Fibroblast of peridontal ligament (primary cell): ENCODE measurements around the gene PARD6A.

Experiments
- DNase-seq: peaks from one replicate; pipeline ENCODE4 v3.0.0-alpha.2; 2010; ENCODE audit errors: extremely low read depth

Gene PARD6A

DNA sequence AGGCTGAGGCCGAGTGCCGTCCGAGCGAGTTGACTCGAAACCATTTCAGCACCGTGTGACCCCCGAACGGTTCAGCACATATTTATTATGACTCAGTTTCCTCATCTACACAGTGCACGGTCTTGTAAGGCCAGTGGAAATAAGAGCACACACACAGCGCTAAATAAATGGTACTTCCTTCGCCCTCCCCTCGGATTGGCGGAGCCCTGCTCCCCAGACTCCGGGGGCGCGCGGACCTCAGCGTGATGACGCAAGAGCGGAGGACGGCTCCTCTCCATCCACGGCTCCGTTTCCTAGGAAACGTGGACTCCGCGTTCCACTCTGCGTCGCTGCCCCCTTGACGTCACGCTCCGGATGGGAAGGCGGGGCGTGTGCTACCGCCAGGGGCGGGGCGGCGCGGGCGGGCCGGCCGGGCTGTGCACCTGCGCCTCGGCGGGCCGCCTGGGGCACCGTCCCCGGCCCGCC, at the start of gene PARD6A:
Gene PARD6A, plus strand, starts transcription at position 397 of the 465 bp plus-strand sequence. CDS start 79 bp downstream, outside the sequence.
- peak; percentile 94 for DNase-seq

GRCh38 chr16:67613808-67614207, 47.0 kb upstream of the PARD6A start:
- no peak for DNase-seq

DNA sequence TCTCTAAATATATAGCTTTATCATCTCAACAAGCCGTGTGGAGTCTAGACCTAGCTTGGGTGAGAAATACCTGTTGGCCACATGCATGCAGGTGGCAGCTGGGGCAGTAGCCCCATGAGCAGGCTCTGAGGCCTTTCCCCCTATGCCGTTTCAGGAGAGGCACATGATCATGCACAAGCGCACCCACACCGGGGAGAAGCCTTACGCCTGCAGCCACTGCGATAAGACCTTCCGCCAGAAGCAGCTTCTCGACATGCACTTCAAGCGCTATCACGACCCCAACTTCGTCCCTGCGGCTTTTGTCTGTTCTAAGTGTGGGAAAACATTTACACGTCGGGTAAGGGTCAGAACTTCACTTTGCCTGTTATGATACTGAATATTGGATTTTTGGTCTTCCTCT, 32.5 kb upstream of the PARD6A start:
- DNase-seq: no peak

DNA sequence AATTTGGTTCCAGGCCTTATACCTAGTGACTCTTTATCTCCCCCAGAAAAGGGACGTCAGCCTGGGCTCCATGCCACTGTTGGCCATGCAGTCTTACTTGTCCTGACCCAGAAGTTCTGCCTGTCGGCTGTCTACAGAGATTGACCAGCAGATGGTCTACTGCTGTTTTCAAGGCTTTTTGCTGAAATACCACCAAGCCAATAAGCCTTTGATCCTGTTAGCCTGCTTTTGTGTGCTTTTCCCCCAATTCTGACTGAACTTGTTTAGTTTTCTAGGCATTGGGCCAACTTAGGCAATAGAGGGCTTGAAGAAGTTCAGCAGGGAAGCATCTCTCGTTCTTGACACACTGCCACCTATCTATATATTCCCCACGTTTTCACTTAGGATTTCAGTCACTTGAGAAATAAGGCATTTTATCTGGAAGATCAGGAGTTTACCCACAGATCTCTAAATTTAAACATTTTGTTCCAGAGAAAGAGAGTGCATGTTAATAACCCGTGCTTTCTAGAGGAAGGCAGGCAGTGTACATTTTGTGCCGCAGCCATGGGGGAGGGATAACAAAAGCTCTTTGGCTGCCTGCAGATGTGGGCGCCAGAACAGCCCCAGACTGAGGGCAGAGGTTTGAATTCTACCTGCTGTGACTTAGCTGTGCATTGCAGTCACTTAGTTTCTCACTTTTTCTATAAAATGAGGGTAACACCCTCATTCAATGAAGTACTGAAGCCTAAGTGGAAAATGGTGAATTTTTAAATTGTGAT, 28.2 kb upstream of the PARD6A start:
- peak; percentile 55 for DNase-seq

DNA sequence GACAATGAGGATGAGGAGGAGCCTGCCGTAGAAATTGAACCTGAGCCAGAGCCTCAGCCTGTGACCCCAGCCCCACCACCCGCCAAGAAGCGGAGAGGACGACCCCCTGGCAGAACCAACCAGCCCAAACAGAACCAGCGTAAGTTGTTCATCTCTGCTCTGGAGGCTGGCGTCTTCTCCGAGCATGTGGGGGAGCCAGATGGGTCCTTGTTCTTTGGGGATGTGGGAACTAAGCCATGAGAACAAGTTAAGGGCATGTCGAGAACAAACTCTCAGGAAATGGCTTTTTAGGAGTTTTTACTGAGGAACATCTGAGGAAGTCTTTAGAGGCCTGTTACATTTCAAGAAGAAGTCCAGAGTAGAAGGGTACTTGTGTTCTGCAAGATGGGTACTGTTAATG, 24.0 kb upstream of the PARD6A start:
- DNase-seq: no peak

- no peak for DNase-seq
Observed at GRCh38 chr16:67637625-67638024, 23.1 kb upstream of the PARD6A start.

DNA sequence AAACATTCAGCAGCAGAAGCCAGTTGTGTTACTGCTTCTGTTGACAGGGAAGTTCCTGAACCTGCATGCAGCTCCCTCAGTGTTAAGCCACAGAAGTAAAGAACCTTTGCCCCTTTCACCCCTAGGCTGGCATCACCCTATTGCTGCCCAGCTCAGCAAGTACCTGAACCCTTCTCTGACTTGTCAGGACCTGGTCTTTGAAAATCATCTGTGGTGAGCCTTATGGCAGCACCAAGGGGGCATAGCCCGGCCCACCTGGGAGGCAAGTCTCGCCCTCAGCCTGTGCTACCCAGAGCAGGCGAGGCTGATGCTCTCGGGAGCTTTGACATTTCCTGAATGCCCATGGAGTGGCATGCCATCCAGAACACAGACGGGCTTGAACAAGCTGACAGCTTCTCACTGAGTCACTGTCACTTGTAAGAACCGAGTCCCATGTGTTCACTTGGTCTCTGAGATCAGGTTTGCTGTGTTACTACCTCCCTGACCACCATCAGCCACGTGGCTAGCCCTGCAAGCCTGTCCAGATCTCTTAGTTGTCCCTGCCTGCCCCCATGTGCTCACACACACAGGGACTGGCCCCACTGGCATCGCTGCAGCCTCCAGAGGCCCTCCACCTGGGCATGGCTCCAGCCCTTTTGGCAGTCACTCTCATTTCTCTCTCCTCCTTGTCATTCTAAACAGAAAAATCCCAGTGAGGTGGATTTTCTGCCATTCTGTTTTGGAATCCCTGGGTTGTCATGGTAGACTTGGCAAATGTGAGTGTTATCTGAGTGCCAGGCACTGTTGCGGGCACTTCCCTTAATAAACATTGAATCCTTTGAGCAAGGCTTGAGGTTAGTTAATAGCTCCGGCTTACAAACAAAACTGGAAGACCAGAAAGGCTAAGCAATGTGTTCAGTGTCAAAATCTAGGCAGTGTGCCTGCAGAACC, 18.7 kb upstream of the PARD6A start:
- DNase-seq: peak; percentile 65

GRCh38 chr16:67644038-67644437, 16.7 kb upstream of the PARD6A start:
- DNase-seq: no peak

- no peak for DNase-seq
Observed at GRCh38 chr16:67645397-67646121, 15.2 kb upstream of the PARD6A start.

DNA sequence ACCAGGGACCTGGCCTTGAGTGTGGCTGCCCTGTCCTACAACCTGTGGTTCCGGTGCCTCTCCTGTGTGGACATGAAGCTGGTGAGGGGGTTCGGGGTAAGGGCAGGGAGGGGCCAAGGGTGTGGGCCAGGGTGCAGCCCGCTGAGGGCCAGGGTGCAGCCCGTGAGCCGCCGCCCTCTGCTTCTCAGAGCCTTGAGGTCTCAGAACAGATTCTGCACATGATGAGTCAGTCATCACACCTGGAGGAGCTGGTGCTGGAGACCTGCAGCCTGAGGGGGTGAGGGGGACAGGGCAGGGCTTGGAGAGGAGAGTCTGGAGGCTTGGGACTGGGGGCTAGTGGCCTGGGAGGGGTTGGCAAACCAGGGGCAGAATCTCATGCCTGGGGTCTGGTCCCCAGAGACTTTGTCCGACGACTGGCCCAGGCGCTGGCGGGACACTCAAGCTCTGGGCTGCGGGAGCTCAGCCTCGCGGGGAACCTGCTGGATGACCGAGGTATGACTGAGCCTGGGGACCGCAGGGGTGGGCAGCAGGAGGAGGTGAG, 13.6 kb upstream of the PARD6A start:
- no peak for DNase-seq

- DNase-seq: no peak
Observed at GRCh38 chr16:67647681-67648080, 13.1 kb upstream of the PARD6A start.

DNA sequence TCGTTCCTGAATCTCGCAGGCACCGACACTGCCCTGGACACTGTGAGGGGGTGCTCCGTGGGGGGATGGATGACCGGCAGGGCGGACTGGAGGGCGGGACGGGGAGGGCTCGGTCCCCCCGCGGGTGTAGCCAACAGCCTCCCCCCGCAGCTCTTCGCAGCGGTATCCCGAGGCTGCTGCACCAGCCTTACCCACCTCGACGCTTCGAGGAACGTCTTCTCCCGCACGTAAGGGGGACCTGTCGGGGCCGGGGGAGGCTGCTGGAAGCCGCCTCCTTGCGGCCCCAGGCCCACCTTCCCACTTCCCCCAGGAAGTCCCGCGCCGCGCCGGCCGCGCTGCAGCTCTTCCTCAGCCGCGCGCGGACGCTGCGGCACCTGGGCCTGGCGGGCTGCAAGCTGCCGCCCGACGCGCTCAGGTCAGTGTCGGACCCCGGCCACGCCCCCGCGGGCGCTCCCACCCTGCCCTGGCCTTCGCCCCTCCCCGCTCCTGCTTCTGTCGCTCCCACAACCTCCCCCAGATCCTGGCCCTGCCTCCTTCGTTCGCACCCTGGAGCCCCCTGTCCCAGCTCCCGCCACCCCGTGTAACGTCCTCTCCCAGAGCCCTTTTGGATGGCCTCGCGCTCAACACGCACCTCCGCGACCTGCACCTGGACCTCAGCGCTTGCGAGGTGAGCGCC, 12.5 kb upstream of the PARD6A start:
- DNase-seq: no peak

- DNase-seq: no peak
Observed at GRCh38 chr16:67648764-67649407, 11.9 kb upstream of the PARD6A start.

- DNase-seq: no peak
Observed at GRCh38 chr16:67649494-67649931, 11.2 kb upstream of the PARD6A start.

GRCh38 chr16:67650023-67650422, 10.7 kb upstream of the PARD6A start:
- no peak for DNase-seq

GRCh38 chr16:67651039-67651438, 9.7 kb upstream of the PARD6A start:
- DNase-seq: no peak

GRCh38 chr16:67651847-67652246, 8.9 kb upstream of the PARD6A start:
- no peak for DNase-seq

DNA sequence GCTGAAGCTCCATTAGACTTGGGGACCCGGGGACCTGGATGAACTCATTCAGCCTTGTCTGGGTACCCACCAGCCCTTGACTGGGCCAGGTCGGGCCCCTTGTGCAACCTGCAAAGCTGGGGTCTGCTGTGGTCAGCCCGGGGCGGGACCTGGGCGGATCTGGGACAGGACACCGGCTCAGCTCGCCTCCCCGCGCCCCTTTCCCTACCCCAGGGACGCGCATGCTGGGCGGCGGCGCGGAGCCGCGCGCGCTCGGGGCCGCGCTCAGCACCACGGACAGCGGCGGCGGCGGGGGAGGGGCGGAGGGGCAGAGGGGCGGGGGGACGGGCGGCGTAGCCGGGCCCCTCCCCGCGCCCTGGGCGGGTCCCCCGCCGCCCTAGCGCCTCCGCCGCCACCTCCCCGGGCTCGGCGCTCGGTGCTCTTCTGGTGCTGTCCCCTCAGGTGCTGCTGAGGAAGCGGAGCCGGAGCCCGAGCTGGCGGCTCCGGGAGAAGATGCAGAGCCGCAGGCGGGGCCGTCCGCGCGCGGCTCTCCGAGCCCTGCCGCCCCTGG, 8.1 kb upstream of the PARD6A start:
- DNase-seq: no peak

GRCh38 chr16:67653128-67653788, 7.5 kb upstream of the PARD6A start:
- no peak for DNase-seq
